GM10266 (cell line): Measurements from ENCODE around the gene COA1.
"Not testable (repeated sequence)": the region's sequence is repeated elsewhere in the genome, so short reads cannot be mapped to it uniquely, and the experiment has no call there.

ENCODE experiments used
- DNase-seq: peaks from one replicate; pipeline ENCODE4 v3.0.0; 2012; ENCODE audit errors: extremely low spot score
- TF ChIP-seq, protein P1 (sequence below): IDR thresholded peaks from 2 replicates; pipeline ENCODE4 v1.5.1; 2012; ENCODE audit warnings: mild to moderate bottlenecking, low read depth; ENCODE audit not compliant: control insufficient read depth, insufficient read depth; ENCODE audit errors: missing control alignments

The COA1 gene

DNA sequence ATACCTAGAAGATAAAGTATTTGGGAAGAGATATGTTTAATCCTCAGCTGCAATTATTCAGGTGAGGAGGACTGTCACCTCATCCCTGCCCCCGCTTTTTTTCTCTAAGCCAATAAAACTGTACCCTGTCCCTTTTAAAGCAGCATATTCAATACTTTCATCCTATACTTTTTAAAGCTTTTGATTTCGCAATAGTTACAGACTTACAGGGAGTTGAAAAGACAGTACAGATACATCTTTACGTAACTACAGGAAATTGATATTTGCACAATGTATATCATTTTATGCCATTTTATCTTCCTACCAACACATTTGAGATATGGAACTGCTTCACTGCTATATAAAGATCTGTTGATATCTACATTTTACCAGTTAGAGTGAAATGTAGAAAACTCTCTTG, 98.8 kb downstream of the COA1 start:
- TF ChIP-seq, protein P1, sequence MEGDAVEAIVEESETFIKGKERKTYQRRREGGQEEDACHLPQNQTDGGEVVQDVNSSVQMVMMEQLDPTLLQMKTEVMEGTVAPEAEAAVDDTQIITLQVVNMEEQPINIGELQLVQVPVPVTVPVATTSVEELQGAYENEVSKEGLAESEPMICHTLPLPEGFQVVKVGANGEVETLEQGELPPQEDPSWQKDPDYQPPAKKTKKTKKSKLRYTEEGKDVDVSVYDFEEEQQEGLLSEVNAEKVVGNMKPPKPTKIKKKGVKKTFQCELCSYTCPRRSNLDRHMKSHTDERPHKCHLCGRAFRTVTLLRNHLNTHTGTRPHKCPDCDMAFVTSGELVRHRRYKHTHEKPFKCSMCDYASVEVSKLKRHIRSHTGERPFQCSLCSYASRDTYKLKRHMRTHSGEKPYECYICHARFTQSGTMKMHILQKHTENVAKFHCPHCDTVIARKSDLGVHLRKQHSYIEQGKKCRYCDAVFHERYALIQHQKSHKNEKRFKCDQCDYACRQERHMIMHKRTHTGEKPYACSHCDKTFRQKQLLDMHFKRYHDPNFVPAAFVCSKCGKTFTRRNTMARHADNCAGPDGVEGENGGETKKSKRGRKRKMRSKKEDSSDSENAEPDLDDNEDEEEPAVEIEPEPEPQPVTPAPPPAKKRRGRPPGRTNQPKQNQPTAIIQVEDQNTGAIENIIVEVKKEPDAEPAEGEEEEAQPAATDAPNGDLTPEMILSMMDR: no peak
- DNase-seq: no peak

DNA sequence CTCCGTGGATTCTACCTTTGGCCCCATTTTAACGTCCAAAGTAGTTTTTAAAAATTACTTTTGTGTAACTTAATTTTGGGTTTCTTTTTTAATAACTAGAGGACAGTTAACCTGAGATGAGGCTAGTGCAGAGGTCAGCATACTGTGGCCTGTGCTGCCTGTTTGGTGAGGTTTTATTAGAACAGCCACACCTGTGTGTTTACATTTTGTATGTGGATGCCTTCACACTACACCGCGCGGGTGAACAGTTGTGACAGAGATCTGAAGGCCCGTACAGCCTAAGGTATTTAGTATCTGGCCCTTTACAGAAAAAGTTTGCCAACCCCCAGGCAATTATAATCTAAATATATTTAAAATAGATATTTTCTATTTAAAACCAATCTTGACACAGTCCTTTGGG, 99.5 kb downstream of the COA1 start:
- TF ChIP-seq, protein P1: no peak
- DNase-seq: no peak

DNA sequence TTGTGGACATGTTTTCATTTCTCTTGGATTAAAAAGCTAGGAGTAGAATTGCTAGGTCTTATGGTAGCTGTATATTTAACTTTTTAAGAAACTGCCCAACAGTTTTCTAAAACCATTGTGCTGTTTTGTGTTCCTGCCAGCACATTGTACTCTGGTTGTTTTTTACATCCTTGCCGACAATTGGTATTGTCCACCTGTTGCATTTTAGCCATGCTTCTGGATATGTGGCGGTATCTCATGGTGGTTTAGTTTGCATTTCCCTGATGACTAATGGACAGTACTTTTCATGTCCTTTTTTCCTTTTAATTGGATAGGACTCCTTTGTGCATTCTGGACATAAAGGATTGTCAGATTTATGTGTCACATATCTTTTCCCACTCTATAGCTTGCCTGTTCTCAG, 100.9 kb downstream of the COA1 start:
- DNase-seq: no peak
- TF ChIP-seq, protein P1: no peak

DNA sequence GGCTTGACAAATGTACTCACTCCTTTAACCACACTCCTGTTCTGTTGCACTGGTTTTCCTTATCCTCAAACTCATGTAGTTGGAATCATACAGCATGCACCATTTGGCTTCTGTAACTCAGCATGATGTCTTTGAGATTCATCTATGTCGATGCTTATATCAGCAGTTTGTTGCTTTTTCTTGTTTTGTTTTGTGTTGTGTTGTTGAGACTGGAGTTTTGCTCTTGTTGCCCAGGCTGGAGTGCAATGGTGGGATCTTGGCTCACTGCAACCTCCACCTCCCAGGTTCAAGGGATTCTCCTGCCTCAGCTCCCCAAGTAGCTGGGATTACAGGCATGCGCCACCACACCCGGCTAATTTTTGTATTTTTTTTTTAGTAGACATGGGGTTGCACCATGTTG, 101.5 kb downstream of the COA1 start:
- DNase-seq: not testable (repeated sequence)

DNA sequence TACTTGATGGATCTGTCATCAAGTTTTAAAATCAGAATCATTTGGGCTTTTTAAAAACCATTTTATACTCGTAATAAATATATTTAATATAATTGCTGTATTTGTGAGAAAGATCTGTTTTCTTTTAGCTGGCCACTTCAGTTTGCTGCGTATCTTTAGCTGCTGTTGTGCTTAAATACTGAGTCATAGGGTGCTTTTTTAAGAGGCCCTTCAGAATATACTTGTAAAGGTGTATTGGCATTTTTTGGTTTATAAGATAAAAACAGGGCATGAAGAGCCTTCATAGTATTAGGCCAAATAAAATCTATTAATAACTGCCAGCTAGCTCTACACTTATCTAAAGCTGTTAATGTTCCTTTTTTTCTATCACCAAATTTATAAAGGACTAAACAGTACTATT, 102.6 kb downstream of the COA1 start:
- DNase-seq: no peak
- TF ChIP-seq, protein P1: no peak

DNA sequence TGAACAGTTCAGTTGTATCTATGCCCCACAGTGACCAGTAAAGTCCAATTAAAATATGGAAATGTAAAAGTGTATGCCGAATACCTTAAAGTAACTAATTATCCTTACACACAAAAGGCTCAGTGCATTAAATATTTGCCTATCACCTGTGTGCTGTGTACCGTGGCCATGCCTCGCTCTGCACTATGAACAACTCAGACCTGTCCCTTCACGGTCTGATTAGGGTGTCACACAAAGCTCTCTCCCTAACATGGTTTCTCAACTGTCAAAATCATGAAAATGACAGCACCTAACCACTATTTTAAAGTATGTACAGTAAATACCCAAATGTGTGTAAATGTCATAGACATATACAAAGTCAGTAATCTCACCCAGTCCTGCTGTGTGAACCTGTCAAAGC, 103.3 kb downstream of the COA1 start:
- TF ChIP-seq, protein P1: no peak
- DNase-seq: no peak

DNA sequence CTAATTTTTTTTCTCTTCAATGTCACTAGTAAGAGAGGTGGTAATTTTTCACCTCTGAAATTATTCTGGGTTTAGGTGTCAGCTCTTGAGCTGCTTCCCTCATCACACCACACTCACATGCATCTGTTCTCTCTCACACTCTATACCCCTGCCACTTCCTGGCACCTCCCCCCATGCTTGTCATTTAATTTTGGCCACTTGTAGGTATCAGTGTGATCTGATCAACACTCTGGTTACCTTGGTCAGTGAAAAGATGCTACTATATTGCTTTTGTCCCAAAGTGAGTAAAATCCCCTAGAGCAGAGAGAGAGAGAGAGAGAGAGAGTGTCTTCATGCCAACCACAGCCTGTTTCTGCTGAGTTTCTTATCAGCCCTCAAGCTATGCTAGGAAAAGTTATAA, 103.9 kb downstream of the COA1 start:
- DNase-seq: no peak
- TF ChIP-seq, protein P1: no peak

DNA sequence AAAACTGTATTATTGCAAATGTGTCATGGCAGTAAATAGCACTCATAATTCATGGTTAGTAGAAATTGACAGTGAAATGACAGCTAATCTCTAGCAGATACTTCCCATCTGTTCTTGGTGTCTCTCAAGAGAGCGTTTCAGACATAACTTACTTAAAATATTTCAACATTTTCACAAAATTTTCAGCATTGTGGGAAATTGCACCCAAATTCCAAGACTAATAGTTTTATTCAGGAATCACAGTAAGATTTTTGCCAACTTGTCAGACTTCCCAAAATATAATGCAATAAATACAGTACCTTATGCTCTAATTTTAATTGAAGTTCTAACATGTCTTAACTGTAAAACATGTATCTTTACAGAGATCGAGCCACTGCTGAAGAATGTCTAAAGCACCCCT, 105.2 kb downstream of the COA1 start:
- DNase-seq: no peak
- TF ChIP-seq, protein P1: no peak
